Measurements from ENCODE around the gene P4HA2.

GRCh38 chr5:132176987-132177386 lies 50.7 kb downstream of the P4HA2 start:
- TF ChIP-seq CTCF (conservative IDR thresholded peaks at IDR 0.05) (peak; percentile 12; the same call in 1 of the 2 replicates), ZFX (IDR thresholded peaks at IDR 0.05) (no peak)

All from C4-2B (cell line).